Measurements from ENCODE around the gene CFAP20DC.

CFAP20DC gene

DNA sequence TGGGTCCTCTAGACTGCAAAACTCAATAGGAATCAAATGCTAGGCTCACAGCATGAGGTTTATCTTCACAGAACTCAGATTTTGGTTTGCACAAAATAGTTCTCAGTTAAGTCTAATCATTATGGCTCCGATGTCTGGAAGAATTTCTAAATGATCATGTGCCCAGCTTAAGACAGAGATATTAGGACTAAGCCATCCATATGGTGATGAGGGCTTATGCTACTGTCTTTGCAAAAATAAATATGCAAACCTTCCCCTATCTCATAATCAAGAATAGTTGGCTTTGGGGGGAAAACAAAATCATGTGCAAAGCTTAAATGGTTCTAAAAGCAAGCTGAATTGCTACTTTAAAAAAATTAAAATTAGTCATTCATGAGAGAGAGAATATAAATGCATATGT lies 96.5 kb downstream of the CFAP20DC start:
- Histone ChIP-seq H3K27me3 (ENCODE audit: control insufficient read depth, low read length) (no peaks in the 10 kb centered on the region), H3K79me2 (ENCODE audit: control insufficient read depth, low read length) (no peaks in the 10 kb centered on the region), H3K4me3 (ENCODE audit: low read length) (peak overlapping the region; percentile 36), H4K20me1 (ENCODE audit: control insufficient read depth, insufficient read depth, low read depth, low read length) (no peaks in the 10 kb centered on the region), H3K36me3 (ENCODE audit: control insufficient read depth, low read length) (peaks cover 27% of the 10 kb centered on the region), H3K4me2 (ENCODE audit: low read length) (peak overlapping the region; percentile 65), H3F3A (ENCODE audit: control insufficient read depth, insufficient read depth) (peaks cover 12% of the 10 kb centered on the region), H3K9me2 (replicated peaks; ENCODE audit: control insufficient read depth, low read length) (no peaks in the 10 kb centered on the region), H3K9me3 (ENCODE audit: control insufficient read depth, insufficient read depth, low read length) (peaks cover 14% of the 10 kb centered on the region; the same call in 1 of the 2 replicates), H3K27ac (ENCODE audit: low read depth, low read length) (peak overlapping the region; percentile 90), H3K4me1 (ENCODE audit: control insufficient read depth, low read length) (peaks cover 52% of the 10 kb centered on the region)
- TF ChIP-seq, protein P1, sequence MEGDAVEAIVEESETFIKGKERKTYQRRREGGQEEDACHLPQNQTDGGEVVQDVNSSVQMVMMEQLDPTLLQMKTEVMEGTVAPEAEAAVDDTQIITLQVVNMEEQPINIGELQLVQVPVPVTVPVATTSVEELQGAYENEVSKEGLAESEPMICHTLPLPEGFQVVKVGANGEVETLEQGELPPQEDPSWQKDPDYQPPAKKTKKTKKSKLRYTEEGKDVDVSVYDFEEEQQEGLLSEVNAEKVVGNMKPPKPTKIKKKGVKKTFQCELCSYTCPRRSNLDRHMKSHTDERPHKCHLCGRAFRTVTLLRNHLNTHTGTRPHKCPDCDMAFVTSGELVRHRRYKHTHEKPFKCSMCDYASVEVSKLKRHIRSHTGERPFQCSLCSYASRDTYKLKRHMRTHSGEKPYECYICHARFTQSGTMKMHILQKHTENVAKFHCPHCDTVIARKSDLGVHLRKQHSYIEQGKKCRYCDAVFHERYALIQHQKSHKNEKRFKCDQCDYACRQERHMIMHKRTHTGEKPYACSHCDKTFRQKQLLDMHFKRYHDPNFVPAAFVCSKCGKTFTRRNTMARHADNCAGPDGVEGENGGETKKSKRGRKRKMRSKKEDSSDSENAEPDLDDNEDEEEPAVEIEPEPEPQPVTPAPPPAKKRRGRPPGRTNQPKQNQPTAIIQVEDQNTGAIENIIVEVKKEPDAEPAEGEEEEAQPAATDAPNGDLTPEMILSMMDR (IDR thresholded peaks at IDR 0.05; ENCODE audit: low read depth, low read length, poor library complexity, severe bottlenecking) = no peak
- no peak for TF ChIP-seq EZH2phosphoT487 (IDR thresholded peaks at IDR 0.05; ENCODE audit: borderline replicate concordance, low read length)

DNA sequence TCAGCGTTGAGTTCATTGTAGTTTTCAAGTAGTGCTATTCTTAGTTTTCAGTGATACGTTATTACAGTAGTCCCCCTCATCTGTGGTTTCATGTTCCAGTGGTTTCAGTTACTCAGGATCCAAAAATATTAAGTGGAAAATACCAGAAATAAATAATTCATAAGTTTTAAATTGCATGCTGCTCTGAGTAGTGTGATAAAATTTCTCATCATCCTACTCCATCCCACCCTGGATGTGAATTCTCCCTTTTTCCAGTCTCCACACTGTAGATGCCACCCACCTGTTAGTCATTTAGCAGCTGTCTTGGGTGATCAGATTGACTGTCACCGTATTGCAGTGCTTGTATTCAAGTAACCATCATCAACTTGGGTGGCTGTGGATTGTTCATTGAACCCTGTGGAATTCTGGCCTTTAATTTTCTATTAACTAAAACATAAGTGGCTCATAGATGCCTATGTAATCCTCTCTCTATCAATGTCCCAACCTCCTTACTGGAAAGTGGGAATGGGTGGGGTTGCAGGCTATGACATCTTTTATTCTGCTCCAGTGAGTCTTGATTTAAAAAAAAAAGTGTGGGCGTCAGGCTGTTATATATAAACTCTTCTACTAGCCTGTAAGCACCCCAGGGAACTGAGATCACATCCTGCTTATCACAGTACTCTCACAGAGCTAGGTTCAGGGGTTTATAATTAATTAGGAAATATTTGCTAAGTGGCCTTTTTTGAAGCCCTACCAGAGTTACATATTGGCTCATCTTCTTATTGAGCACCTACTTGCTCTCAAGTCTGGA lies 97.5 kb downstream of the CFAP20DC start:
- Histone ChIP-seq H3K27me3 (ENCODE audit: control insufficient read depth, low read length) (no peaks in the 10 kb centered on the region), H3K4me1 (ENCODE audit: control insufficient read depth, low read length) (peaks cover 56% of the 10 kb centered on the region), H4K20me1 (ENCODE audit: control insufficient read depth, insufficient read depth, low read depth, low read length) (no peaks in the 10 kb centered on the region), H3K4me2 (ENCODE audit: low read length) (peak overlapping the region; percentile 65), H3F3A (ENCODE audit: control insufficient read depth, insufficient read depth) (peaks cover 12% of the 10 kb centered on the region), H3K36me3 (ENCODE audit: control insufficient read depth, low read length) (peaks cover 27% of the 10 kb centered on the region), H3K27ac (ENCODE audit: low read depth, low read length) (peak overlapping the region; percentile 90), H3K4me3 (ENCODE audit: low read length) (peak overlapping the region; percentile 48), H3K79me2 (ENCODE audit: control insufficient read depth, low read length) (no peaks in the 10 kb centered on the region), H3K9me3 (ENCODE audit: control insufficient read depth, insufficient read depth, low read length) (peaks cover 14% of the 10 kb centered on the region; the same call in 1 of the 2 replicates), H3K9me2 (replicated peaks; ENCODE audit: control insufficient read depth, low read length) (no peaks in the 10 kb centered on the region)
- no peak for TF ChIP-seq EZH2phosphoT487 (IDR thresholded peaks at IDR 0.05; ENCODE audit: borderline replicate concordance, low read length)
- TF ChIP-seq, protein P1 (IDR thresholded peaks at IDR 0.05; ENCODE audit: low read depth, low read length, poor library complexity, severe bottlenecking) = no peak

DNA sequence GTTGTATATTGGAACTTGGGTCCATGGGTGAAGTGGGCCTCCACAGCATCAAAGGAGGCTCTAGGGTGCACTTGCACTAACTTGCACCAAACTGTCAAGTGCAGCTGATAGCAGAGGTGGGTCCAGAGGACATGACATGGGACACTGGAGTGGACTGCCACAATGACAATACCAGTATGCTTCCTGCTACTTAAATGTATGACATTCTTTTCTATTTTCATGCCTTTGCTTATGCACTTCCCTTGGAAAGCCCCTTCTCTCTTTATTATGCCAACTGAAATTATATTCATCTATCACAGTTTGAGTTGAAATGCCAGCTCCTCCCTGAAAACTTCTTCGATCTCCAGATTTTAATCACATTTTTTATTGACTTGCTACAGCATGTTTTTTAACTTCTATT lies 101.8 kb downstream of the CFAP20DC start:
- Histone ChIP-seq H3K27me3 (ENCODE audit: control insufficient read depth, low read length) (no peaks in the 10 kb centered on the region), H3K9me3 (ENCODE audit: control insufficient read depth, insufficient read depth, low read length) (no peaks in the 10 kb centered on the region), H3K9me2 (replicated peaks; ENCODE audit: control insufficient read depth, low read length) (no peaks in the 10 kb centered on the region), H3K4me3 (ENCODE audit: low read length) (no peak overlapping the region), H3K4me2 (ENCODE audit: low read length) (no peak overlapping the region), H3F3A (ENCODE audit: control insufficient read depth, insufficient read depth) (peaks cover 9% of the 10 kb centered on the region), H3K79me2 (ENCODE audit: control insufficient read depth, low read length) (no peaks in the 10 kb centered on the region), H4K20me1 (ENCODE audit: control insufficient read depth, insufficient read depth, low read depth, low read length) (no peaks in the 10 kb centered on the region), H3K4me1 (ENCODE audit: control insufficient read depth, low read length) (peaks cover 26% of the 10 kb centered on the region), H3K27ac (ENCODE audit: low read depth, low read length) (no peak overlapping the region), H3K36me3 (ENCODE audit: control insufficient read depth, low read length) (no peaks in the 10 kb centered on the region)
- TF ChIP-seq EZH2phosphoT487 (IDR thresholded peaks at IDR 0.05; ENCODE audit: borderline replicate concordance, low read length) = no peak
- TF ChIP-seq, protein P1 (IDR thresholded peaks at IDR 0.05; ENCODE audit: low read depth, low read length, poor library complexity, severe bottlenecking) = no peak
